Retinal pigment epithelial cell (primary cell): ENCODE results near the gene NLGN1.

ENCODE experiments used
- DNase-seq: peaks from one replicate; pipeline ENCODE4 v3.0.0-alpha.2; 2010; ENCODE audit warnings: low read depth
- H3K4me3 ChIP-seq: 2 replicates; pipeline ENCODE4 v1.5.1; 2011; ENCODE audit warnings: mild to moderate bottlenecking, low read length, control low read depth, moderate library complexity
- TF ChIP-seq, protein P1 (sequence below): conservative IDR thresholded peaks from 2 replicates; pipeline ENCODE4 v1.5.1; 2011; ENCODE audit warnings: low read depth, low read length, control low read depth, inconsistent platforms

NLGN1 gene

DNA sequence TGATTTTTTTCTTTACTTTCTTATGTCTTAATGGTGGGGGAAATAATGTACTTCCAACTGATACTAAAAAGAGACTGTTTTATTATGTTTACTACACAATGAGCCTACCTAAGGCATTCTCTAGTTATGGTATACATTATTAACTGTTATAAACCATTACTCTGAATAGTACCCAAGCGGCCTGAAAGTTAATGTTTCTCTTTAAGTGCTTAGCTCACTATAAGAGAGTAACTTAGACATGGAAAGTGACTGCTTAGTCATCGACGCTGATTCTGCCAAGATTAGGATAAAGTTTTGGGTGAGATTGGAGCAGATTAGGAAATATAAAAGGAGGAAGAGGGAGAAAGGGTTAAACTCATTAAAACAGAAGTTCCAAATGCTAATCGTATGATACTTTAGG lies 365.0 kb downstream of the NLGN1 start:
- TF ChIP-seq, protein P1, sequence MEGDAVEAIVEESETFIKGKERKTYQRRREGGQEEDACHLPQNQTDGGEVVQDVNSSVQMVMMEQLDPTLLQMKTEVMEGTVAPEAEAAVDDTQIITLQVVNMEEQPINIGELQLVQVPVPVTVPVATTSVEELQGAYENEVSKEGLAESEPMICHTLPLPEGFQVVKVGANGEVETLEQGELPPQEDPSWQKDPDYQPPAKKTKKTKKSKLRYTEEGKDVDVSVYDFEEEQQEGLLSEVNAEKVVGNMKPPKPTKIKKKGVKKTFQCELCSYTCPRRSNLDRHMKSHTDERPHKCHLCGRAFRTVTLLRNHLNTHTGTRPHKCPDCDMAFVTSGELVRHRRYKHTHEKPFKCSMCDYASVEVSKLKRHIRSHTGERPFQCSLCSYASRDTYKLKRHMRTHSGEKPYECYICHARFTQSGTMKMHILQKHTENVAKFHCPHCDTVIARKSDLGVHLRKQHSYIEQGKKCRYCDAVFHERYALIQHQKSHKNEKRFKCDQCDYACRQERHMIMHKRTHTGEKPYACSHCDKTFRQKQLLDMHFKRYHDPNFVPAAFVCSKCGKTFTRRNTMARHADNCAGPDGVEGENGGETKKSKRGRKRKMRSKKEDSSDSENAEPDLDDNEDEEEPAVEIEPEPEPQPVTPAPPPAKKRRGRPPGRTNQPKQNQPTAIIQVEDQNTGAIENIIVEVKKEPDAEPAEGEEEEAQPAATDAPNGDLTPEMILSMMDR = no peak
- H3K4me3 ChIP-seq = no peak overlapping the region
- DNase-seq = no peak

- H3K4me3 ChIP-seq = no peak overlapping the region
- no peak for DNase-seq
- TF ChIP-seq, protein P1 = no peak
These were observed 372.5 kb downstream of the NLGN1 start for GRCh38 chr3:173770011-173770410.

DNA sequence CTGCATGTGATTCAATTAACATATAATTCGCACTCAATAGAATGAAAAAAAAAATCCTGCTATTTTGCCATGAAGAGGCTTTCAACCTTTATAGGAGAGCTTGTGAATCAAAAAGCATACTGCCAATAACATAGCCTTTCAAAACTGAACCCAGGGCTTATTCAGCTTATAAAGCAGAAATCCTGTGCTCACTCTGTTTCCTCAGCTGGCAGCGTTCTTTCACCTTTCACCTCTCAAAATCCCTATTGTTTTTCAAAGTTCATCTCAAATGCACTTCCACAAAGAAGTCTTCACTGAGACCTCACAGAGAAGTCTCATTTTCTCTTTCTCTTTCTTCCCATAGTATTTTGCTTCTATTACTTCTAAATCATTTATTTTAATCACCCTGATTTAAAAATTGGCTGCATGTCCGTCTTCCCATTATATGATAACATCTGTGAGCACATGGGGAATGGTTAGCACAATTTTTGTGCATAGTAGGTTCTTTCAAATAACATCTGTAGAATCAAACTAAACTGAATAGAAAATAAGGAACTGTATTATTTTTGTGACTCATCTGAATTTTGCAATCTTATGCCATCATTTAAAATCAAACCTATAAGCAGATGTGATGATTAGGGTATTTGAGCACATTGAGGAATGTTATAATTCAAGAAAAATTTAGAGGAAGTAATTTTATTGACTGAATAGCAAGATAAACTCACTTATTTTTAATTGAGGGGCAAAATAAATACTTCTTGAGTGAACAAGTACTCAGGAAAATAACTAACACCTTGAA lies 373.4 kb downstream of the NLGN1 start:
- TF ChIP-seq, protein P1 = no peak
- no peak for DNase-seq
- no peak overlapping the region for H3K4me3 ChIP-seq

DNA sequence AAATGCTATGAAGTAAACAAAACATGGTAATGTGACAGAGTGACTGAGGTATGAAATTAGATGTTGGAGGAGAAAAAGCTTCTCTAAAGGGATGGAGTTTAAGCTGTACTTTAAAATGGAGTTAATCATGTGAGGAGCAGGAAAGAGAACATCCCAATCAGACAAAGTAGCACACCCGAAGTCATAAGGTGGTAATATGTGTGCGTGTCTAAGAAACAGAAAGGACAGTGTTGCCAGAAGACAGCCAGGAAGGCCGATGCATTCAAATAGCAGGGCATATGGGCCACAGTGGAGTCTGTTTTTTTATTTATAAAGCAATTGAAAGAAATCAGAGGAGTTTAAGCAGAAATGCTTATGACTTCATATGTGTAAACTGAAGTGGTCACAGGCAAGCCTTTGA lies 376.3 kb downstream of the NLGN1 start:
- DNase-seq = no peak
- TF ChIP-seq, protein P1 = no peak
- no peak overlapping the region for H3K4me3 ChIP-seq

DNA sequence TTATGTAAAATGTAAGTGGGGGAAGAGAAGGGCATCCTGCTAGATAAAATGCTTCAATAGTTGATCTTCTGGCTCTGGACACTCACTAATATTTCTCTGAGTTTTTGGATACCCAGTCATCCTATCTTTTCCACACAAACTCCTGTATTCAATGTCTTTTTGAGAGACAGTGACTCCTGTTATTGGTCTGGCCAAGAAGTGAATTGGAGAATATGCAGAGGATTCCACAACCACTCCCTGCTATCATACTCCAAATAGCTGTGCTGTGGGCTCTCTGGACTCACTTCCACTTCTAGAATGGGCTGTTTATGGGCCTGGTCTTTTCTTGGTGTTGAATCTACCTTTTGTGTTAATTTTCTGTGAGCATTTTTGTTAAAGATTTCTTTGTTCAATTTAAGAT lies 376.8 kb downstream of the NLGN1 start:
- TF ChIP-seq, protein P1 = no peak
- H3K4me3 ChIP-seq = no peak overlapping the region
- DNase-seq = no peak

DNA sequence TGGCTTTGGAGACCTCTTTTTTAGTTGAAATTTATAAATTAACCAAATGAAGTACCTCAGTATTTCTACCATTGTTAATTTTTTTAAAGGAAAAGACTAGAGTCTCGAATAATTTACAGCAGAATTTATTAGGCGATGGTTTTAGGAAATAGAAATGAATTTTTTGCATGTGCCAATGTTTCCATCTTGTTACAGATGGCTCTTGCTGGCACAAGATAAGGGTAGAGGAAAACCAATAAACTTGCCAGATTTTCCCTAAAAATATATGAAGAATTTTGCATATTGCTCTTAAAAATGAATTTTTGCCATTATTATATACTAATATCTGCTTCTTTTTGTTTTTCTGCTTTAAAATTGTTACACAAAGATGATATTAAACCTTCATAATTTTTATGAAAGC lies 380.7 kb downstream of the NLGN1 start:
- no peak overlapping the region for H3K4me3 ChIP-seq
- DNase-seq = no peak
- TF ChIP-seq, protein P1 = no peak

- DNase-seq = no peak
- no peak overlapping the region for H3K4me3 ChIP-seq
- TF ChIP-seq, protein P1 = no peak
These were observed 382.5 kb downstream of the NLGN1 start for GRCh38 chr3:173780067-173780466.
